Lower lobe of right lung (tissue), 2 donors: Measurements from ENCODE around the gene ZNF652. TPM values are rescaled to one million over a fixed set of nuclear protein-coding genes. Genes with fewer than 3 reads are reported as not detected.

Source experiments
- ATAC-seq, 2 donors: fragments of 200-7000 bp; cut with Tn5 transposase; one replicate each; pipeline ENCODE4 v1.9.1; 2020 to 2022; ENCODE audit warnings: mild to moderate bottlenecking in 2 of 2, moderate library complexity in 2 of 2
- DNase-seq: peaks from one replicate; pipeline ENCODE4 v3.0.0-alpha.2; 2020
- H3K27ac ChIP-seq: fragments of 200-600 bp; one replicate; pipeline ENCODE4 v1.8.0; 2022
- H3K27me3 ChIP-seq: fragments of 200-600 bp; one replicate; pipeline ENCODE4 v1.8.0; 2022; ENCODE audit warnings: low read depth
- H3K36me3 ChIP-seq: fragments of 200-600 bp; one replicate; pipeline ENCODE4 v1.8.0; 2022; ENCODE audit warnings: mild to moderate bottlenecking
- H3K4me1 ChIP-seq: fragments of 200-600 bp; one replicate; pipeline ENCODE4 v1.8.0; 2022
- H3K4me3 ChIP-seq: fragments of 200-600 bp; one replicate; pipeline ENCODE4 v1.8.0; 2022; ENCODE audit warnings: mild to moderate bottlenecking
- H3K9me3 ChIP-seq: fragments of 200-600 bp; one replicate; pipeline ENCODE4 v1.8.0; 2022
- CTCF ChIP-seq: fragments of 200-600 bp; IDR thresholded peaks from one replicate; pipeline ENCODE4 v1.8.0; 2022; ENCODE audit warnings: antibody characterized with exemption, mild to moderate bottlenecking
- intact Hi-C: fragments of 100-400 bp; cut with DNase I; formaldehyde crosslinking; loops from one replicate; pipeline ENCODE4 v1.11.0; 2022
- total RNA-seq: library from RNA; stranded (reverse); fragmentation: NEBNext Ultra II Directional; extraction: Animal tissue kit (Norgen Biotek cat#: 25700); gene quantifications from one replicate; pipeline ENCODE4 v1.2.1, GENCODE V29; 2021
- donor health status: DM: no; HTN: yes; CAD: no; lungs with severe emphysema.

The ZNF652 gene
- total RNA-seq, 1 donor from 2014 or later: 49.0 TPM

- intact Hi-C loops: no loop called here
- Histone ChIP-seq H3K9me3 (no peaks in the 10 kb centered on the region), H3K27me3 (no peaks in the 10 kb centered on the region), H3K36me3 (no peaks in the 10 kb centered on the region), H3K4me3 (no peak overlapping the region), H3K27ac (no peak overlapping the region), H3K4me1 (no peaks in the 10 kb centered on the region)
- no peak for ATAC-seq
- TF ChIP-seq CTCF: no peak
- DNase-seq: no peak
Observed at GRCh38 chr17:49375544-49375943, 13.5 kb upstream of the ZNF652 start.

- H3K9me3 ChIP-seq: no peaks in the 10 kb centered on the region
- H3K36me3 ChIP-seq: no peaks in the 10 kb centered on the region
- ATAC-seq (no peak), DNase-seq (no peak)
- TF ChIP-seq CTCF: no peak
- H3K27me3 ChIP-seq: no peaks in the 10 kb centered on the region
- H3K4me3 ChIP-seq: no peak overlapping the region
- intact Hi-C loops: no loop called here
- H3K4me1 ChIP-seq: no peaks in the 10 kb centered on the region
- no peak overlapping the region for H3K27ac ChIP-seq
Observed at GRCh38 chr17:49373115-49373514, 11.1 kb upstream of the ZNF652 start.

- no peaks in the 10 kb centered on the region for H3K4me1 ChIP-seq
- H3K27ac ChIP-seq: no peak overlapping the region
- no peak overlapping the region for H3K4me3 ChIP-seq
- no peaks in the 10 kb centered on the region for H3K9me3 ChIP-seq
- TF ChIP-seq CTCF: no peak
- H3K36me3 ChIP-seq: no peaks in the 10 kb centered on the region
- ATAC-seq (no peak), DNase-seq (no peak)
- intact Hi-C loops: no loop called here
- no peaks in the 10 kb centered on the region for H3K27me3 ChIP-seq
Observed at GRCh38 chr17:49372425-49372824, 10.4 kb upstream of the ZNF652 start.

- DNase-seq (no peak), ATAC-seq (no peak)
- TF ChIP-seq CTCF: no peak
- Histone ChIP-seq H3K27ac (no peak overlapping the region), H3K36me3 (no peaks in the 10 kb centered on the region), H3K4me1 (no peaks in the 10 kb centered on the region), H3K4me3 (no peak overlapping the region), H3K9me3 (no peaks in the 10 kb centered on the region), H3K27me3 (no peaks in the 10 kb centered on the region)
- intact Hi-C loops: no loop called here
Observed at GRCh38 chr17:49370971-49371834, 9.2 kb upstream of the ZNF652 start.

- no peaks in the 10 kb centered on the region for H3K4me1 ChIP-seq
- H3K4me3 ChIP-seq: no peak overlapping the region
- no peak for DNase-seq
- no peak overlapping the region for H3K27ac ChIP-seq
- no peaks in the 10 kb centered on the region for H3K27me3 ChIP-seq
- intact Hi-C loops: no loop called here
- no peak for ATAC-seq
- no peak for TF ChIP-seq CTCF
- H3K9me3 ChIP-seq: no peaks in the 10 kb centered on the region
- no peaks in the 10 kb centered on the region for H3K36me3 ChIP-seq
Observed at GRCh38 chr17:49369760-49370159, 7.7 kb upstream of the ZNF652 start.
